Esophagus squamous epithelium (tissue), 5 donors: ENCODE measurements around the gene ACAP1. TPM values are rescaled to one million over a fixed set of nuclear protein-coding genes. Genes with fewer than 3 reads are reported as not detected.

Experiments used
- DNase-seq: peaks from one replicate; lab custom pipeline; 2025; lab: John Stamatoyannopoulos, UW
- H3K27ac ChIP-seq, 4 donors: fragments of 200-600 bp; sonication (generic); one replicate each; pipeline ENCODE4 v1.5.1; 2016 to 2019; ENCODE audit warnings: mild to moderate bottlenecking in 1 of 4
- H3K27me3 ChIP-seq, 4 donors: fragments of 200-600 bp; sonication (generic); 1 replicate in 3 of 4; 2 replicates in 1 of 4; pipeline versions ENCODE4 v1.5.1 to v1.6.0; 2017 to 2021; ENCODE audit warnings: antibody characterized with exemption in 1 of 4
- H3K36me3 ChIP-seq, 3 donors: fragments of 200-600 bp; sonication (generic); one replicate each; pipeline ENCODE4 v1.5.1; 2016 to 2019
- H3K4me1 ChIP-seq, 3 donors: fragments of 200-600 bp; sonication (generic); one replicate each; pipeline ENCODE4 v1.5.1; 2017 to 2019
- H3K4me3 ChIP-seq, 4 donors: fragments of 200-600 bp; sonication (generic); 1 replicate in 3 of 4; 2 replicates in 1 of 4; pipeline ENCODE4 v1.5.1; 2016 to 2019; ENCODE audit warnings: mild to moderate bottlenecking in 2 of 4, moderate library complexity in 1 of 4
- H3K9me3 ChIP-seq, 3 donors: fragments of 200-600 bp; sonication (generic); one replicate each; pipeline ENCODE4 v1.5.1; 2016 to 2019
- CTCF ChIP-seq, 6 experiments: fragments of 450-650 bp in 4 of 6; fragments of 200-600 bp in 2 of 6; sonication (generic) in 2 of 6; IDR thresholded peaks; one replicate each; pipeline ENCODE4 v1.5.1; 2016 to 2019; ENCODE audit warnings: antibody characterized with exemption in 6 of 6, mild to moderate bottlenecking in 4 of 6, moderate library complexity in 4 of 6
- POLR2A ChIP-seq, 4 donors: fragments of 450-650 bp; IDR thresholded peaks; one replicate each; pipeline ENCODE4 v1.6.1; 2017; ENCODE audit warnings: antibody characterized with exemption in 4 of 4, mild to moderate bottlenecking in 4 of 4, moderate library complexity in 3 of 4
- WGBS, 2 donors: methylation state at CpG; one replicate each; pipeline ENCODE4 v1.1.5; 2018; 5-methylcytosine and 5-hydroxymethylcytosine counted together
- intact Hi-C: fragments of 100-400 bp; cut with DNase I; formaldehyde crosslinking; loops from one replicate; pipeline ENCODE4 v1.15.0; 2022
- total RNA-seq, 4 donors: library from RNA; depleted of rRNA; stranded (reverse); fragments of >200 nt; gene quantifications; one replicate each; pipeline ENCODE4 v1.1.0, GENCODE V29; 2016
- donor health status: DM: yes; HTN: yes; CAD: no.

Gene ACAP1
- total RNA-seq, 4 donors from 2014 or later: 3.2 to 5.5 (median 3.8) TPM

GRCh38 chr17:7307686-7308624 is 28.4 kb upstream of the ACAP1 start:
- no peak for DNase-seq
- H3K4me1 ChIP-seq: peaks cover 15 to 48% (median 30%) of the 10 kb centered on the region in 3 donors
- TF ChIP-seq POLR2A (IDR thresholded peaks at IDR 0.05) (peak in 2 of 4 donors; percentile 7 to 97), CTCF (IDR thresholded peaks at IDR 0.05) (peak in 1 of 6 experiments; percentile 6)
- peak overlapping the region; percentile 85 to 99 (median 99) for H3K4me3 ChIP-seq
- intact Hi-C loops: no loop called here
- peaks cover 25 to 37% (median 32%) of the 10 kb centered on the region in 3 donors for H3K36me3 ChIP-seq
- peak overlapping the region; percentile 99 to 100 (median 100) for H3K27ac ChIP-seq
- H3K9me3 ChIP-seq: no peaks in the 10 kb centered on the region
- WGBS, 2 donors: 3% methylated on average over 8 of the region's 104 CpGs; no CpG with 5 or more reads in 1 of the 2 donors
- H3K27me3 ChIP-seq: no peaks in the 10 kb centered on the region

- H3K9me3 ChIP-seq: no peaks in the 10 kb centered on the region
- no peak for DNase-seq
- peaks cover 17 to 57% (median 37%) of the 10 kb centered on the region in 3 donors for H3K4me1 ChIP-seq
- intact Hi-C loops: no loop called here
- no peaks in the 10 kb centered on the region for H3K27me3 ChIP-seq
- 0% methylated on average over 7 to 8 of the region's 14 CpGs for WGBS, 2 donors
- H3K4me3 ChIP-seq: peak overlapping the region; percentile 85 to 99 (median 99)
- peaks cover 33 to 46% (median 41%) of the 10 kb centered on the region in 3 donors for H3K36me3 ChIP-seq
- TF ChIP-seq CTCF (IDR thresholded peaks at IDR 0.05): no peak
- peak in 3 of 4 donors; percentile 61 to 74 (median 69) for TF ChIP-seq POLR2A (IDR thresholded peaks at IDR 0.05)
- peak overlapping the region; percentile 99 to 100 (median 100) for H3K27ac ChIP-seq
Measured at GRCh38 chr17:7308625-7309433, 27.5 kb upstream of the ACAP1 start.

- intact Hi-C loops: no loop called here
- 69 to 71% methylated on average over 12 of the region's 12 CpGs for WGBS, 2 donors
Measured at GRCh38 chr17:7309628-7310027, 26.7 kb upstream of the ACAP1 start.

GRCh38 chr17:7311110-7311705 is 25.1 kb upstream of the ACAP1 start:
- Histone ChIP-seq H3K4me3 (no peak overlapping the region), H3K27ac (peak overlapping the region in 3 of 4 donors; percentile 2 to 99 (median 4)), H3K27me3 (no peaks in the 10 kb centered on the region), H3K9me3 (no peaks in the 10 kb centered on the region), H3K4me1 (peaks cover 36 to 74% (median 51%) of the 10 kb centered on the region in 3 donors), H3K36me3 (peaks cover 33 to 49% (median 42%) of the 10 kb centered on the region in 3 donors)
- 69 to 76% methylated on average over 6 to 7 of the region's 7 CpGs for WGBS, 2 donors
- no peak for DNase-seq
- TF ChIP-seq CTCF (IDR thresholded peaks at IDR 0.05) (no peak), POLR2A (IDR thresholded peaks at IDR 0.05) (no peak)
- intact Hi-C loops: no loop called here

More at GRCh38 chr17:7309628-7310027, 26.7 kb upstream of the ACAP1 start:
- Histone ChIP-seq H3K9me3 (no peaks in the 10 kb centered on the region), H3K27ac (peak overlapping the region; percentile 99 to 100 (median 100)), H3K4me3 (peak overlapping the region in 3 of 4 donors; percentile 85 to 99 (median 99)), H3K4me1 (peaks cover 25 to 65% (median 45%) of the 10 kb centered on the region in 3 donors), H3K36me3 (peaks cover 33 to 48% (median 42%) of the 10 kb centered on the region in 3 donors), H3K27me3 (no peaks in the 10 kb centered on the region)
- DNase-seq: no peak
- TF ChIP-seq POLR2A (IDR thresholded peaks at IDR 0.05) (no peak), CTCF (IDR thresholded peaks at IDR 0.05) (no peak)
